Endodermal cell (in vitro differentiated cells): ENCODE results near the gene ARG2. TPM values are rescaled to one million over a fixed set of nuclear protein-coding genes. Genes with fewer than 3 reads are reported as not detected.

Experiments used
- DNase-seq: peaks from one replicate; pipeline ENCODE4 v3.0.0-alpha.2; 2017
- H3K27ac ChIP-seq: 2 replicates; pipeline ENCODE4 v1.5.1; 2013; ENCODE audit warnings: mild to moderate bottlenecking, low read depth, low read length, moderate library complexity
- H3K27me3 ChIP-seq: 2 replicates; pipeline ENCODE4 v1.6.1; 2013; ENCODE audit warnings: mild to moderate bottlenecking, low read length, moderate library complexity; ENCODE audit not compliant: insufficient read depth, control insufficient read depth, poor library complexity, severe bottlenecking
- H3K36me3 ChIP-seq: 2 replicates; pipeline ENCODE4 v1.7.0; 2013; ENCODE audit warnings: mild to moderate bottlenecking, low read length, moderate library complexity; ENCODE audit not compliant: control insufficient read depth, insufficient read depth
- H3K4me1 ChIP-seq: one replicate; pipeline ENCODE4 v1.7.0; 2013; ENCODE audit warnings: low read length; ENCODE audit not compliant: control insufficient read depth, insufficient read depth
- H3K4me3 ChIP-seq: 2 replicates; pipeline ENCODE4 v1.5.1; 2013; ENCODE audit warnings: mild to moderate bottlenecking, low read length, moderate library complexity
- H3K9ac ChIP-seq: 2 replicates; pipeline ENCODE4 v1.6.1; 2013; ENCODE audit warnings: mild to moderate bottlenecking, low read length, moderate library complexity; ENCODE audit not compliant: poor library complexity, severe bottlenecking; ENCODE audit errors: extremely low read depth
- H3K9me3 ChIP-seq: 2 replicates; pipeline ENCODE4 v1.6.1; 2013; ENCODE audit warnings: mild to moderate bottlenecking, low read length, moderate library complexity; ENCODE audit not compliant: control insufficient read depth
- H3K27ac Mint-ChIP-seq: 2 replicates; pipeline ENCODE4 v1.8.0; 2020; ENCODE audit warnings: mixed read lengths
- H3K27me3 Mint-ChIP-seq: 2 replicates; pipeline ENCODE4 v1.8.0; 2021; ENCODE audit warnings: mild to moderate bottlenecking, mixed read lengths; ENCODE audit not compliant: insufficient read depth
- H3K36me3 Mint-ChIP-seq: 2 replicates; pipeline ENCODE4 v1.8.0; 2020; ENCODE audit warnings: low read depth, mixed read lengths
- H3K4me1 Mint-ChIP-seq: 2 replicates; pipeline ENCODE4 v1.8.0; 2020; ENCODE audit warnings: mixed read lengths
- H3K4me3 Mint-ChIP-seq: 2 replicates; pipeline ENCODE4 v1.8.0; 2020; ENCODE audit warnings: mild to moderate bottlenecking, moderate library complexity, mixed read lengths
- H3K9me3 Mint-ChIP-seq: 2 replicates; pipeline ENCODE4 v1.8.0; 2020; ENCODE audit warnings: mild to moderate bottlenecking, mixed read lengths
- whole genome bisulfite sequencing, 2 experiments: methylation state at CpG; one replicate each; pipeline versions ENCODE4 v1.1.5 to v1.1.7; 2013; ENCODE audit warnings: missing lambda C conversion rate in 2 of 2, mixed read lengths in 1 of 2; ENCODE audit not compliant: insufficient coverage in 1 of 2, insufficient read length in 1 of 2; 5-methylcytosine and 5-hydroxymethylcytosine counted together
- total RNA-seq, 2 donors: library from RNA; stranded (reverse); fragmentation: NEBNext Ultra II Directional in 1 of 2; extraction: Animal tissue kit (Norgen Biotek cat#: 25700) in 1 of 2; gene quantifications; 2 replicates in 1 of 2; 3 replicates in 1 of 2; pipeline ENCODE4 v1.2.1, GENCODE V29; 2021
- TF ChIP-seq, protein P1 (sequence below): fragments of 200-600 bp; sonication (generic); conservative IDR thresholded peaks from 2 replicates; pipeline ENCODE4 v1.5.0; 2021; ENCODE audit warnings: antibody characterized with exemption, mild to moderate bottlenecking

The ARG2 gene
- total RNA-seq, 2 donors from 2014 or later = 19.4 to 25.4 TPM

GRCh38 chr14:67577909-67578749 lies 41.6 kb upstream of the ARG2 start:
- H3K27ac ChIP-seq = no peak overlapping the region
- H3K4me1 Mint-ChIP-seq = no peaks in the 10 kb centered on the region
- TF ChIP-seq, protein P1, sequence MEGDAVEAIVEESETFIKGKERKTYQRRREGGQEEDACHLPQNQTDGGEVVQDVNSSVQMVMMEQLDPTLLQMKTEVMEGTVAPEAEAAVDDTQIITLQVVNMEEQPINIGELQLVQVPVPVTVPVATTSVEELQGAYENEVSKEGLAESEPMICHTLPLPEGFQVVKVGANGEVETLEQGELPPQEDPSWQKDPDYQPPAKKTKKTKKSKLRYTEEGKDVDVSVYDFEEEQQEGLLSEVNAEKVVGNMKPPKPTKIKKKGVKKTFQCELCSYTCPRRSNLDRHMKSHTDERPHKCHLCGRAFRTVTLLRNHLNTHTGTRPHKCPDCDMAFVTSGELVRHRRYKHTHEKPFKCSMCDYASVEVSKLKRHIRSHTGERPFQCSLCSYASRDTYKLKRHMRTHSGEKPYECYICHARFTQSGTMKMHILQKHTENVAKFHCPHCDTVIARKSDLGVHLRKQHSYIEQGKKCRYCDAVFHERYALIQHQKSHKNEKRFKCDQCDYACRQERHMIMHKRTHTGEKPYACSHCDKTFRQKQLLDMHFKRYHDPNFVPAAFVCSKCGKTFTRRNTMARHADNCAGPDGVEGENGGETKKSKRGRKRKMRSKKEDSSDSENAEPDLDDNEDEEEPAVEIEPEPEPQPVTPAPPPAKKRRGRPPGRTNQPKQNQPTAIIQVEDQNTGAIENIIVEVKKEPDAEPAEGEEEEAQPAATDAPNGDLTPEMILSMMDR = no peak

DNA sequence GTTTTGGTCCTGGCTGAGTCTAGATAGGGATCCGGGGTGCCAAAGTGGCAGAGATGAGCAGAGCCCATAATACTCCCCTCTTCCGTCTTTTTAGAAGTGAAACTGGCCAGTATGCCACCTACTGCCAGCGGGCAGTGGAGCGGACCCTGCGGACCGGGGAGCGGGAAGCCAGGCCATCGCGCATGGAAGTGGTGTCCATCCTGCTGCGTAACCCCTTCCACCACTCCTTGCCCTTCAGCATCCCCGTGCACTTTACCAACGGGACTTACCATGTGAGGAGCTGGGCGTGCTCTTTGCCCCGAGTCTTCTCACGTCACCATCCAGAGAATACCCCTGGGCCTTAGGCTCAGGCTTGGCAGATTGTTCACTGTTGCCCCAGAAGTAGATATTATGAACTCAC lies 40.7 kb upstream of the ARG2 start:
- 78 to 86% methylated on average over 15 of the region's 15 CpGs for WGBS, 2 experiments
- Mint-ChIP-seq H3K27ac (no peak overlapping the region), H3K27me3 (no peaks in the 10 kb centered on the region), H3K4me1 (no peaks in the 10 kb centered on the region), H3K36me3 (peaks cover 41% of the 10 kb centered on the region), H3K9me3 (no peaks in the 10 kb centered on the region), H3K4me3 (no peak overlapping the region)
- Histone ChIP-seq H3K4me1 (no peaks in the 10 kb centered on the region), H3K9ac (no peak overlapping the region), H3K9me3 (no peaks in the 10 kb centered on the region), H3K36me3 (peaks cover 6% of the 10 kb centered on the region), H3K27ac (no peak overlapping the region), H3K4me3 (no peak overlapping the region), H3K27me3 (no peaks in the 10 kb centered on the region)
- DNase-seq = no peak
- TF ChIP-seq, protein P1 = no peak

More at GRCh38 chr14:67577909-67578749, 41.6 kb upstream of the ARG2 start:
- Mint-ChIP-seq H3K36me3 (peaks cover 42% of the 10 kb centered on the region), H3K27me3 (no peaks in the 10 kb centered on the region), H3K27ac (no peak overlapping the region), H3K9me3 (no peaks in the 10 kb centered on the region), H3K4me3 (no peak overlapping the region)
- no peak for DNase-seq
- Histone ChIP-seq H3K27me3 (no peaks in the 10 kb centered on the region), H3K36me3 (peaks cover 13% of the 10 kb centered on the region), H3K4me3 (no peak overlapping the region), H3K9me3 (no peaks in the 10 kb centered on the region), H3K9ac (no peak overlapping the region), H3K4me1 (no peaks in the 10 kb centered on the region)
- 93 to 100% methylated on average over 8 to 16 of the region's 16 CpGs for WGBS, 2 experiments

GRCh38 chr14:67579636-67580035 lies 40.1 kb upstream of the ARG2 start:
- WGBS, 2 experiments = 95 to 100% methylated on average over 3 to 7 of the region's 7 CpGs

More at GRCh38 chr14:67579636-67580035, 40.1 kb upstream of the ARG2 start:
- no peak overlapping the region for H3K4me3 ChIP-seq
- no peaks in the 10 kb centered on the region for H3K9me3 ChIP-seq
- Mint-ChIP-seq H3K4me1 (no peaks in the 10 kb centered on the region), H3K36me3 (peaks cover 41% of the 10 kb centered on the region), H3K4me3 (no peak overlapping the region), H3K9me3 (no peaks in the 10 kb centered on the region), H3K27ac (no peak overlapping the region), H3K27me3 (no peaks in the 10 kb centered on the region)
- H3K27me3 ChIP-seq = no peaks in the 10 kb centered on the region
- H3K27ac ChIP-seq = no peak overlapping the region
- no peak for DNase-seq
- no peaks in the 10 kb centered on the region for H3K4me1 ChIP-seq
- peaks cover 6% of the 10 kb centered on the region for H3K36me3 ChIP-seq
- TF ChIP-seq, protein P1 = no peak
- no peak overlapping the region for H3K9ac ChIP-seq
